ENCODE results near the gene TOR2A. TPM values are rescaled to one million over a fixed set of nuclear protein-coding genes. Genes with fewer than 3 reads are reported as not detected.

TOR2A gene
- total RNA-seq, 1 donor from 2014 or later: 2.3 TPM

Other genes starting within 250 kb of the TOR2A start
- 36.9 TPM for gene STXBP1, start 123.0 kb downstream of the TOR2A start, total RNA-seq
- gene CFAP157, start 28.3 kb downstream of the TOR2A start, total RNA-seq: not detected
- 13.9 TPM for gene PTRH1, start 19.6 kb downstream of the TOR2A start, total RNA-seq
- 0.25 TPM for gene TTC16, start 19.2 kb downstream of the TOR2A start, total RNA-seq
- 18.2 TPM for gene SH2D3C, start 43.4 kb upstream of the TOR2A start, total RNA-seq
- 46.4 TPM for gene CDK9, start 50.7 kb upstream of the TOR2A start, total RNA-seq
- gene FPGS, start 67.6 kb upstream of the TOR2A start, total RNA-seq: 38.0 TPM
- gene ENG, start 119.4 kb upstream of the TOR2A start, total RNA-seq: 139 TPM
- 844 TPM for gene AK1, start 142.4 kb upstream of the TOR2A start, total RNA-seq
- gene ST6GALNAC6, start 164.3 kb upstream of the TOR2A start, total RNA-seq: 48.4 TPM
- 31.3 TPM for gene ST6GALNAC4, start 181.7 kb upstream of the TOR2A start, total RNA-seq
- 0.85 TPM for gene PIP5KL1, start 195.5 kb upstream of the TOR2A start, total RNA-seq
- 14.0 TPM for gene DPM2, start 202.6 kb upstream of the TOR2A start, total RNA-seq
- 20.7 TPM for gene EEIG1, start 245.7 kb upstream of the TOR2A start, total RNA-seq

All from left ventricle myocardium inferior (tissue), 1 donor.